Smooth muscle cell (in vitro differentiated cells): ENCODE measurements around the gene UBE2O. TPM values are rescaled to one million over a fixed set of nuclear protein-coding genes. Genes with fewer than 3 reads are reported as not detected.
A peak's percentile ranks its signal among the peaks of the same experiment; 100 is the strongest.

ENCODE experiments used
- DNase-seq: peaks from one replicate; lab custom pipeline; 2025; ENCODE audit not compliant: unreplicated experiment; lab: John Stamatoyannopoulos, UW
- H2AFZ ChIP-seq: fragments of 200-600 bp; sonication (generic); 2 replicates; pipeline ENCODE4 v1.6.0; 2016; ENCODE audit warnings: antibody characterized with exemption, low read depth, mild to moderate bottlenecking
- H3F3A ChIP-seq: fragments of 200-600 bp; sonication (generic); 2 replicates; pipeline ENCODE4 v1.6.0; 2017; ENCODE audit warnings: antibody characterized with exemption, low read depth
- H3K27ac ChIP-seq: fragments of 200-600 bp; sonication (generic); 2 replicates; pipeline ENCODE4 v1.5.1; 2016; ENCODE audit warnings: low read depth, mild to moderate bottlenecking
- H3K27me3 ChIP-seq: fragments of 200-600 bp; sonication (generic); 2 replicates; pipeline ENCODE4 v1.6.1; 2016; ENCODE audit warnings: low read depth, mild to moderate bottlenecking
- H3K36me3 ChIP-seq: fragments of 200-600 bp; sonication (generic); 2 replicates; pipeline ENCODE4 v1.5.1; 2016; ENCODE audit warnings: low read depth
- H3K4me1 ChIP-seq: fragments of 200-600 bp; sonication (generic); 2 replicates; pipeline ENCODE4 v1.5.1; 2016; ENCODE audit warnings: low read depth
- H3K4me2 ChIP-seq: fragments of 200-600 bp; sonication (generic); 2 replicates; pipeline ENCODE4 v1.6.0; 2016; ENCODE audit warnings: mild to moderate bottlenecking
- H3K4me3 ChIP-seq: fragments of 200-600 bp; sonication (generic); 2 replicates; pipeline ENCODE4 v1.5.1; 2016; ENCODE audit warnings: mild to moderate bottlenecking
- H3K79me2 ChIP-seq: fragments of 200-600 bp; sonication (generic); 2 replicates; pipeline ENCODE4 v1.6.0; 2016; ENCODE audit warnings: low read depth, mild to moderate bottlenecking
- H3K9ac ChIP-seq: fragments of 200-600 bp; sonication (generic); 2 replicates; pipeline ENCODE4 v1.6.0; 2016; ENCODE audit warnings: low read depth
- H3K9me3 ChIP-seq: fragments of 200-600 bp; sonication (generic); replicated peaks from 2 replicates; pipeline ENCODE4 v1.5.1; 2016; ENCODE audit warnings: low read depth
- H4K20me1 ChIP-seq: fragments of 200-600 bp; sonication (generic); 2 replicates; pipeline ENCODE4 v1.6.0; 2016; ENCODE audit warnings: low read depth
- WGBS: methylation state at CpG from one replicate; pipeline ENCODE4 v1.1.7; 2016; ENCODE audit warnings: low lambda C conversion rate; 5-methylcytosine and 5-hydroxymethylcytosine counted together
- polyA plus RNA-seq: library from polyadenylated mRNA; unstranded; fragments of >200 nt; fragmentation: Nextera tagmentation; extraction: Ambion mirVana; gene quantifications from 2 replicates; pipeline ENCODE4 v1.2.1, GENCODE V29; 2016
- total RNA-seq: library from RNA; depleted of rRNA; stranded (reverse); fragments of >200 nt; gene quantifications from 2 replicates; pipeline ENCODE4 v1.2.3, GENCODE V29; 2014
- TF ChIP-seq, protein P1 (sequence below): fragments of 200-600 bp; sonication (generic); IDR thresholded peaks from 2 replicates; pipeline ENCODE4 v1.5.1; 2017; ENCODE audit warnings: borderline replicate concordance, mild to moderate bottlenecking, antibody characterized with exemption; ENCODE audit not compliant: insufficient read depth, poor library complexity, severe bottlenecking

UBE2O gene
- total and polyA plus RNA-seq, 2 experiments from 2014 or later = 10.1 to 12.1 TPM

DNA sequence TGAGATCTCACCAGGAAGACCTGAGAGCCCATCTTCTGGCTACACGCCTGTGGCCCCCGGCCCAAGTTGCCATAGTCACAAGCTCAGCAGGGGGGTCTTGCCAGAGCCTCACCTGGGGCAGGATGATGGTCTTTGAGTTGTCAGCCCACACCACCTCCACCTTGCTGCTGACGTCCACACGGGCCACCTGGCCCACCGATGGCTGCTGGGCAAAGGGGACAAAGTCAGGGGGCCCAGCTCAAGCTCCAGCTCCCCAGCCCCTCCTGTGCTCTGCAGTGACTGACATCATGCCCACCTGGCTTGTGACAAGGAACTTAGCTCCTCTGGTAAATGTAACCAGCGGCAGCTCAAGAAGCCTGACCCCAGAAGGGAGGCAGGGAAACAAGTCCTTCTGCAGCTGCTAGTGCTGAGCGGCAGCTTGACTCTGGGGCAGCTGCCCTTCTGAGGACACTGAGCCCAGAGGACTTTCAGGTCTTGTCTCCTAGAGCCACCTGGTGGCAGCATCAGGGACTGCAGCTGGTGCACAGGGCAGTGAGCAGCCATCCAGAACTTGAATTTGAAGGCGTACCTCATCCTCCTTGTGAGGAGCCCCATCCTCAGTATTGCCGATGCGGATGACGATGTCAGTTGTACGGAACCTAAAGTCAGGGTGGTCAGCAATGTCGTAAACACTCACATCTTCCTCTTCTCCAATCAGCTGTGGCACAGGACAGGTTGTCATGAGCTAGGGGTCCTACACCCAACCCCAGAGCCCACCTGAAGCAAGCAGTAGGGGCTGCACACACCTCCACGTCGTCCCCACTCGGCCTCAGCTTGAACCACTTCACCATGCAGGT lies 55.0 kb downstream of the UBE2O start:
- peak; percentile 61 for DNase-seq
- Histone ChIP-seq H4K20me1 (peaks cover 5% of the 10 kb centered on the region), H3K4me2 (no peak overlapping the region), H3K79me2 (no peaks in the 10 kb centered on the region), H3K27ac (no peak overlapping the region), H3K4me1 (no peaks in the 10 kb centered on the region), H3K9ac (no peak overlapping the region), H2AFZ (no peak overlapping the region), H3K9me3 (no peaks in the 10 kb centered on the region), H3K27me3 (no peaks in the 10 kb centered on the region), H3K4me3 (no peak overlapping the region), H3K36me3 (peaks cover 3% of the 10 kb centered on the region), H3F3A (no peaks in the 10 kb centered on the region)
- 79% methylated on average over 16 of the region's 16 CpGs for WGBS
- TF ChIP-seq, protein P1, sequence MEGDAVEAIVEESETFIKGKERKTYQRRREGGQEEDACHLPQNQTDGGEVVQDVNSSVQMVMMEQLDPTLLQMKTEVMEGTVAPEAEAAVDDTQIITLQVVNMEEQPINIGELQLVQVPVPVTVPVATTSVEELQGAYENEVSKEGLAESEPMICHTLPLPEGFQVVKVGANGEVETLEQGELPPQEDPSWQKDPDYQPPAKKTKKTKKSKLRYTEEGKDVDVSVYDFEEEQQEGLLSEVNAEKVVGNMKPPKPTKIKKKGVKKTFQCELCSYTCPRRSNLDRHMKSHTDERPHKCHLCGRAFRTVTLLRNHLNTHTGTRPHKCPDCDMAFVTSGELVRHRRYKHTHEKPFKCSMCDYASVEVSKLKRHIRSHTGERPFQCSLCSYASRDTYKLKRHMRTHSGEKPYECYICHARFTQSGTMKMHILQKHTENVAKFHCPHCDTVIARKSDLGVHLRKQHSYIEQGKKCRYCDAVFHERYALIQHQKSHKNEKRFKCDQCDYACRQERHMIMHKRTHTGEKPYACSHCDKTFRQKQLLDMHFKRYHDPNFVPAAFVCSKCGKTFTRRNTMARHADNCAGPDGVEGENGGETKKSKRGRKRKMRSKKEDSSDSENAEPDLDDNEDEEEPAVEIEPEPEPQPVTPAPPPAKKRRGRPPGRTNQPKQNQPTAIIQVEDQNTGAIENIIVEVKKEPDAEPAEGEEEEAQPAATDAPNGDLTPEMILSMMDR = peak; percentile 94

- Histone ChIP-seq H2AFZ (no peak overlapping the region), H4K20me1 (peaks cover 5% of the 10 kb centered on the region), H3K4me2 (no peak overlapping the region), H3K36me3 (peaks cover 3% of the 10 kb centered on the region), H3K9ac (no peak overlapping the region), H3K27ac (no peak overlapping the region), H3K4me3 (no peak overlapping the region), H3K4me1 (no peaks in the 10 kb centered on the region), H3F3A (no peaks in the 10 kb centered on the region), H3K27me3 (no peaks in the 10 kb centered on the region), H3K9me3 (no peaks in the 10 kb centered on the region), H3K79me2 (no peaks in the 10 kb centered on the region)
- 96% methylated on average over 8 of the region's 8 CpGs for WGBS
- DNase-seq = no peak
- TF ChIP-seq, protein P1 = no peak
These were observed 55.8 kb downstream of the UBE2O start for GRCh38 chr17:76397184-76397583.

GRCh38 chr17:76395980-76396379 lies 57.0 kb downstream of the UBE2O start:
- Histone ChIP-seq H3F3A (no peaks in the 10 kb centered on the region), H4K20me1 (peaks cover 5% of the 10 kb centered on the region), H3K36me3 (no peaks in the 10 kb centered on the region), H3K9ac (no peak overlapping the region), H3K4me2 (no peak overlapping the region), H3K9me3 (no peaks in the 10 kb centered on the region), H3K27me3 (no peaks in the 10 kb centered on the region), H3K27ac (no peak overlapping the region), H2AFZ (no peak overlapping the region), H3K4me3 (no peak overlapping the region), H3K4me1 (no peaks in the 10 kb centered on the region), H3K79me2 (no peaks in the 10 kb centered on the region)
- TF ChIP-seq, protein P1 = no peak
- DNase-seq = no peak
- 98% methylated on average over 15 of the region's 15 CpGs for whole genome bisulfite sequencing

DNA sequence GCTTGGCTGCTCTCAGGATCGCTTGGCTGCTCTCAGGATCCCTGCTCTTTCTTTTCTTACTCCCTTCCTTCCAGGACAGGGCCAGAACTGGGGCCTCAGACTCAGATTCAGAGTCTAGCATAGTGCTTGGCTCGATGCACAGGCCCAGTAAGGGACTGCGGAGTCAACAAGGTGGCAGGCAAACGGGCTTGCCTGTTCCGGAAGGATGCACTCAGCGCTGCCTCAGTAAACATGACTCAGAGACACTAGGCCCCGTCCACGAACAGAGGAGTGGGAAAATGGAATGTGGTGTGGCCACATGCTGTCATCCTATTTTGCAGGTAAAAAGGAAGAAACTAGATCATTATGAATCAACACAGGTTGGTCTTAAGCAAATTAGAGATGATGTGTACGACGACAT lies 58.8 kb downstream of the UBE2O start:
- no peak overlapping the region for H3K9ac ChIP-seq
- 78% methylated on average over 10 of the region's 10 CpGs for WGBS

More for the DNA sequence above, 58.8 kb downstream of the UBE2O start:
- H3K79me2 ChIP-seq = no peaks in the 10 kb centered on the region
- peak overlapping the region; percentile 48 for H3K27ac ChIP-seq
- no peaks in the 10 kb centered on the region for H3F3A ChIP-seq
- H3K36me3 ChIP-seq = no peaks in the 10 kb centered on the region
- H3K4me2 ChIP-seq = no peak overlapping the region
- TF ChIP-seq, protein P1 = no peak
- H4K20me1 ChIP-seq = peaks cover 13% of the 10 kb centered on the region
- no peak for DNase-seq
- H3K4me1 ChIP-seq = no peaks in the 10 kb centered on the region
- H3K9me3 ChIP-seq = no peaks in the 10 kb centered on the region
- no peaks in the 10 kb centered on the region for H3K27me3 ChIP-seq
- no peak overlapping the region for H2AFZ ChIP-seq
- H3K4me3 ChIP-seq = no peak overlapping the region
